Eye (tissue), 1 donor: Measurements from ENCODE around the gene SLC6A19.

Experiments
- DNase-seq: peaks from one replicate; pipeline ENCODE4 v3.0.0-alpha.2; 2015

The SLC6A19 gene

GRCh38 chr5:1270933-1271914 lies 69.8 kb downstream of the SLC6A19 start:
- no peak for DNase-seq

GRCh38 chr5:1272201-1272600 lies 70.8 kb downstream of the SLC6A19 start:
- no peak for DNase-seq

- DNase-seq = no peak
Observed at GRCh38 chr5:1273745-1274144, 72.3 kb downstream of the SLC6A19 start.

GRCh38 chr5:1274471-1274870 lies 73.1 kb downstream of the SLC6A19 start:
- DNase-seq = no peak
